Measurements from ENCODE around the gene EXOC6. TPM values are rescaled to one million over a fixed set of nuclear protein-coding genes. Genes with fewer than 3 reads are reported as not detected.

EXOC6 gene
- total RNA-seq, 1 experiment from 2014 or later: 12.9 TPM

GRCh38 chr10:93065675-93066543 lies 217.6 kb downstream of the EXOC6 start:
- H3K9me3 ChIP-seq (ENCODE audit: control insufficient read depth in 1 of 2, insufficient read depth in 1 of 2, low read depth in 1 of 2, low read length in 2 of 2): no peaks in the 10 kb centered on the region
- no peak for TF ChIP-seq SRF (IDR thresholded peaks at IDR 0.05; ENCODE audit: low read depth)
- no peak for TF ChIP-seq SP1 (IDR thresholded peaks at IDR 0.05; ENCODE audit: low read depth)
- TF ChIP-seq ELF1 (IDR thresholded peaks at IDR 0.05; ENCODE audit: borderline replicate concordance, low read depth): no peak
- no peak for TF ChIP-seq REST (IDR thresholded peaks at IDR 0.05; ENCODE audit: low read depth)
- no peak for TF ChIP-seq CEBPB (IDR thresholded peaks at IDR 0.05; ENCODE audit: low read depth)
- no peak for TF ChIP-seq ZNF274 (IDR thresholded peaks at IDR 0.05; ENCODE audit: low read depth, low read length)
- TF ChIP-seq SIN3A (IDR thresholded peaks at IDR 0.05; ENCODE audit: low read depth): no peak
- no peak for TF ChIP-seq POLR2AphosphoS5 (IDR thresholded peaks at IDR 0.05; ENCODE audit: low read depth, low read length)
- no peak for TF ChIP-seq CTCF (IDR thresholded peaks at IDR 0.05 in 2 of 3, conservative IDR thresholded peaks at IDR 0.05 in 1 of 3; ENCODE audit: borderline replicate concordance in 1 of 3, insufficient read depth in 1 of 3, low read depth in 2 of 3, low read length in 2 of 3)
- no peak for TF ChIP-seq EZH2 (IDR thresholded peaks at IDR 0.05)
- no peak for TF ChIP-seq CBX3 (IDR thresholded peaks at IDR 0.05; ENCODE audit: low read depth)
- H2AFZ ChIP-seq (ENCODE audit: low read depth, low read length, poor library complexity, severe bottlenecking): no peak overlapping the region
- no TSS peak for BruUV-seq (replicated peaks)
- DNase-seq (ENCODE audit: low read depth, low spot score) (no peak), ATAC-seq (no peak)
- CTCF ChIA-PET: no interaction called here
- no peaks in the 10 kb centered on the region for H3K79me2 ChIP-seq (ENCODE audit: insufficient read depth, low read length)
- H3K4me3 ChIP-seq (replicated peaks in 1 of 2; ENCODE audit: low read depth in 1 of 2, low read length in 2 of 2): no peak overlapping the region
- no peak overlapping the region for H3K9ac ChIP-seq (ENCODE audit: low read length)
- H3K4me1 ChIP-seq (ENCODE audit: control insufficient read depth in 1 of 2, insufficient read depth in 2 of 2, low read length in 2 of 2): no peaks in the 10 kb centered on the region
- H4K20me1 ChIP-seq (ENCODE audit: insufficient read depth): no peaks in the 10 kb centered on the region
- no peak overlapping the region for H3K27ac ChIP-seq (ENCODE audit: low read depth, low read length)
- no peaks in the 10 kb centered on the region for H3K36me3 ChIP-seq (ENCODE audit: control insufficient read depth in 1 of 2, insufficient read depth in 2 of 2, low read length in 2 of 2)
- POLR2A ChIA-PET: no interaction called here
- H3K4me2 ChIP-seq (ENCODE audit: low read length): no peak overlapping the region
- RAD21 ChIA-PET (ENCODE audit: low non-redundant PET in 1 of 2, low total read pairs in 2 of 2, uncharacterized antibody in 2 of 2, unreplicated experiment in 2 of 2): no interaction called here
- H3K27me3 ChIP-seq (ENCODE audit: insufficient read depth, low read length): no peaks in the 10 kb centered on the region
- intact Hi-C loops (cut with micrococcal nuclease): no loop called here
- no peaks in the 10 kb centered on the region for H3K9me2 ChIP-seq (ENCODE audit: insufficient read depth)
